H1 (cell line): Measurements from ENCODE around the gene LTO1. TPM values are rescaled to one million over a fixed set of nuclear protein-coding genes. Genes with fewer than 3 reads are reported as not detected.
A peak's percentile ranks its signal among the peaks of the same experiment; 100 is the strongest.

Experiments used
- CTCF ChIA-PET: fragments of 300-600 bp; sonication (Branson Sonifier 250); formaldehyde crosslinking; loops from one replicate; lab custom pipeline; 2021; ENCODE audit not compliant: partially characterized antibody; lab: Charles Lee
- POLR2A ChIA-PET: fragments of 300-600 bp; sonication (Branson Sonifier 250); formaldehyde crosslinking; loops from one replicate; lab custom pipeline; 2021; ENCODE audit warnings: inconsistent platforms; ENCODE audit not compliant: partially characterized antibody; lab: Charles Lee
- DNase-seq, 2 experiments: peaks; one replicate each; pipeline versions ENCODE4 v3.0.0 to v3.0.0-alpha.2; 2010 to 2022; ENCODE audit warnings: low spot score in 2 of 2, low read depth in 1 of 2, mixed read lengths in 1 of 2
- FAIRE-seq: peaks from 2 replicates; lab custom pipeline; 2011; peaks lifted over from hg19 to GRCh38; lab: Jason Lieb, UNC
- H2AFZ ChIP-seq: 2 replicates; pipeline ENCODE4 v1.8.1; 2012; ENCODE audit warnings: low read length, inconsistent platforms
- H2AK5ac ChIP-seq: 2 replicates; pipeline ENCODE4 v1.6.1; 2013; ENCODE audit warnings: low read depth, low read length
- H2BK120ac ChIP-seq: replicated peaks from 2 replicates; pipeline ENCODE3; 2013; ENCODE audit warnings: low read depth, low read length, inconsistent platforms
- H2BK12ac ChIP-seq: 2 replicates; pipeline ENCODE4 v1.6.1; 2013; ENCODE audit warnings: low read depth, low read length
- H2BK15ac ChIP-seq: 2 replicates; pipeline ENCODE4 v1.6.1; 2013; ENCODE audit warnings: low read length
- H2BK20ac ChIP-seq: 2 replicates; pipeline ENCODE4 v1.6.1; 2013; ENCODE audit warnings: low read length
- H2BK5ac ChIP-seq: 2 replicates; pipeline ENCODE4 v1.6.1; 2013; ENCODE audit warnings: low read depth, low read length
- H3K14ac ChIP-seq: 2 replicates; pipeline ENCODE4 v1.6.1; 2013; ENCODE audit warnings: inconsistent platforms; ENCODE audit not compliant: insufficient read length
- H3K18ac ChIP-seq: 2 replicates; pipeline ENCODE4 v1.6.1; 2013; ENCODE audit warnings: low read length; ENCODE audit errors: extremely low read depth
- H3K23ac ChIP-seq: 2 replicates; pipeline ENCODE4 v1.6.1; 2013; ENCODE audit warnings: inconsistent platforms; ENCODE audit not compliant: insufficient read length
- H3K23me2 ChIP-seq: 2 replicates; pipeline ENCODE4 v1.6.1; 2013; ENCODE audit warnings: low read depth, low read length
- H3K27ac ChIP-seq: 2 replicates; pipeline ENCODE4 v1.6.1; 2011; ENCODE audit warnings: low read depth, low read length, inconsistent platforms
- H3K27me3 ChIP-seq, 4 experiments: replicated peaks in 1 of 4; 1 replicate in 1 of 4; 2 replicates in 3 of 4; pipeline versions ENCODE4 v1.6.1 to v1.8.1; 2011 to 2013; ENCODE audit warnings: low read length in 3 of 4, mild to moderate bottlenecking in 3 of 4, inconsistent platforms in 2 of 4, mixed read lengths in 2 of 4, moderate library complexity in 1 of 4; ENCODE audit not compliant: control insufficient read depth in 3 of 4, insufficient read depth in 3 of 4; ENCODE audit errors: extremely low read depth in 1 of 4
- H3K36me3 ChIP-seq, 4 experiments: 2 replicates each; pipeline versions ENCODE4 v1.6.1 to v1.8.1; 2011 to 2013; ENCODE audit warnings: mild to moderate bottlenecking in 4 of 4, low read length in 3 of 4, moderate library complexity in 2 of 4, control low read depth in 1 of 4, inconsistent platforms in 1 of 4; ENCODE audit not compliant: insufficient read depth in 4 of 4, control insufficient read depth in 2 of 4
- H3K4ac ChIP-seq: replicated peaks from 2 replicates; pipeline ENCODE3; 2013; ENCODE audit warnings: low read length, low read depth, mixed read lengths, inconsistent platforms; ENCODE audit not compliant: insufficient read length
- H3K4me1 ChIP-seq, 4 experiments: replicated peaks in 1 of 4; 1 replicate in 1 of 4; 2 replicates in 3 of 4; pipeline versions ENCODE4 v1.6.1 to v1.8.1; 2011 to 2013; ENCODE audit warnings: low read length in 3 of 4, inconsistent platforms in 2 of 4, mixed read lengths in 1 of 4; ENCODE audit not compliant: insufficient read depth in 4 of 4, control insufficient read depth in 3 of 4
- H3K4me2 ChIP-seq, 2 experiments: 2 replicates each; pipeline versions ENCODE4 v1.6.1 to v1.8.1; 2011 to 2013; ENCODE audit warnings: low read depth in 2 of 2, low read length in 2 of 2, control low read depth in 1 of 2, inconsistent platforms in 1 of 2, mild to moderate bottlenecking in 1 of 2; ENCODE audit not compliant: insufficient read depth in 1 of 2
- H3K4me3 ChIP-seq, 4 experiments: fragments of 200-600, 300-600 bp in 1 of 4; sonication (generic), shearing (Covaris generic), sonication (Bioruptor Twin) in 1 of 4; 2 replicates each; pipeline versions ENCODE4 v1.5.1 to v1.8.1; 2011 to 2016; ENCODE audit warnings: low read length in 4 of 4, low read depth in 3 of 4, control low read depth in 2 of 4, inconsistent platforms in 2 of 4, mild to moderate bottlenecking in 2 of 4, mixed read lengths in 1 of 4, moderate library complexity in 1 of 4; ENCODE audit not compliant: insufficient read depth in 2 of 4; ENCODE audit errors: extremely low read depth in 1 of 4
- H3K56ac ChIP-seq: replicated peaks from 2 replicates; pipeline ENCODE3; 2013; ENCODE audit warnings: low read depth, mild to moderate bottlenecking, mixed read lengths, low read length, inconsistent platforms; ENCODE audit not compliant: insufficient read length
- H3K79me1 ChIP-seq: 2 replicates; pipeline ENCODE4 v1.6.1; 2013; ENCODE audit warnings: low read depth, low read length, control low read depth
- H3K79me2 ChIP-seq, 2 experiments: 2 replicates each; pipeline versions ENCODE4 v1.6.1 to v1.8.1; 2012 to 2013; ENCODE audit warnings: low read length in 2 of 2, mild to moderate bottlenecking in 2 of 2, inconsistent platforms in 1 of 2; ENCODE audit not compliant: insufficient read depth in 2 of 2, control insufficient read depth in 1 of 2
- H3K9ac ChIP-seq, 4 experiments: replicated peaks in 1 of 4; 1 replicate in 1 of 4; 2 replicates in 3 of 4; pipeline versions ENCODE4 v1.6.1 to v1.8.1; 2011 to 2013; ENCODE audit warnings: low read depth in 3 of 4, low read length in 3 of 4, control low read depth in 2 of 4, mild to moderate bottlenecking in 2 of 4, moderate library complexity in 2 of 4, inconsistent platforms in 1 of 4; ENCODE audit errors: extremely low read depth in 1 of 4
- H3K9me3 ChIP-seq, 2 experiments: 2 replicates each; pipeline versions ENCODE4 v1.6.1 to v1.8.1; 2012 to 2013; ENCODE audit warnings: mild to moderate bottlenecking in 2 of 2, moderate library complexity in 2 of 2, control low read depth in 1 of 2, inconsistent platforms in 1 of 2, low read depth in 1 of 2, low read length in 1 of 2, mixed read lengths in 1 of 2; ENCODE audit not compliant: insufficient read depth in 2 of 2
- H4K20me1 ChIP-seq, 2 experiments: replicated peaks in 1 of 2; 2 replicates each; pipeline versions ENCODE3 to v1.8.1; 2011 to 2013; ENCODE audit warnings: inconsistent platforms in 2 of 2, low read length in 2 of 2, mild to moderate bottlenecking in 1 of 2; ENCODE audit not compliant: insufficient read depth in 2 of 2, control insufficient read depth in 1 of 2
- H4K5ac ChIP-seq: 2 replicates; pipeline ENCODE4 v1.6.1; 2013; ENCODE audit warnings: low read length, low read depth, mixed read lengths, inconsistent platforms; ENCODE audit not compliant: insufficient read length
- H4K8ac ChIP-seq: 2 replicates; pipeline ENCODE4 v1.8.0; 2013; ENCODE audit warnings: mild to moderate bottlenecking, moderate library complexity, low read length, inconsistent platforms; ENCODE audit not compliant: insufficient read depth; ENCODE audit errors: extremely low read depth
- H4K91ac ChIP-seq: replicated peaks from 2 replicates; pipeline ENCODE3; 2013; ENCODE audit warnings: low read length, mixed read lengths, inconsistent platforms; ENCODE audit not compliant: insufficient read length
- FOSL1 ChIP-seq: IDR thresholded peaks from 2 replicates; pipeline ENCODE4 v1.6.1; 2011; ENCODE audit warnings: mild to moderate bottlenecking, low read depth, low read length, moderate library complexity; ENCODE audit not compliant: insufficient read depth
- POLR2AphosphoS5 ChIP-seq: IDR thresholded peaks from 2 replicates; pipeline ENCODE4 v1.6.1; 2011; ENCODE audit warnings: low read depth, low read length
- WGBS, 2 experiments: shearing (Covaris generic) in 1 of 2; methylation state at CpG; one replicate each; pipeline versions ENCODE4 v1.1.6 to v1.1.7; 2013 to 2015; ENCODE audit warnings: low lambda C conversion rate in 2 of 2, mixed read lengths in 2 of 2, inconsistent platforms in 1 of 2, low coverage in 1 of 2, missing lambda C conversion rate in 1 of 2; ENCODE audit not compliant: insufficient replicate concordance in 2 of 2, insufficient coverage in 1 of 2, insufficient read length in 1 of 2; ENCODE audit errors: extremely low coverage in 1 of 2, missing lambda C conversion rate in 1 of 2; 5-methylcytosine and 5-hydroxymethylcytosine counted together
- polyA plus RNA-seq, 7 experiments: library from polyadenylated mRNA; depleted of rRNA in 3 of 7; stranded (reverse) in 5 of 7; unstranded in 2 of 7; fragments of >200 nt in 5 of 7; fragments of 200-250 nt in 2 of 7; gene quantifications; 1 replicate in 5 of 7; 2 replicates in 1 of 7; 4 replicates in 1 of 7; pipeline versions ENCODE4 v1.2.1 to v1.2.3, GENCODE V29; 2011 to 2013; ENCODE audit warnings: missing spikeins in 2 of 7, mixed read lengths in 2 of 7
- total RNA-seq: library from RNA; stranded (reverse); fragmentation: NEBNext Ultra II Directional; extraction: Animal tissue kit (Norgen Biotek cat#: 25700); gene quantifications from 2 replicates; pipeline ENCODE4 v1.2.1, GENCODE V29; 2021

The LTO1 gene
- total and polyA plus RNA-seq, 2 of the 8 experiments (the other 6 are each of a cell fraction or from before 2014, with no cell fraction given) = 15.4 to 21.3 TPM

DNA sequence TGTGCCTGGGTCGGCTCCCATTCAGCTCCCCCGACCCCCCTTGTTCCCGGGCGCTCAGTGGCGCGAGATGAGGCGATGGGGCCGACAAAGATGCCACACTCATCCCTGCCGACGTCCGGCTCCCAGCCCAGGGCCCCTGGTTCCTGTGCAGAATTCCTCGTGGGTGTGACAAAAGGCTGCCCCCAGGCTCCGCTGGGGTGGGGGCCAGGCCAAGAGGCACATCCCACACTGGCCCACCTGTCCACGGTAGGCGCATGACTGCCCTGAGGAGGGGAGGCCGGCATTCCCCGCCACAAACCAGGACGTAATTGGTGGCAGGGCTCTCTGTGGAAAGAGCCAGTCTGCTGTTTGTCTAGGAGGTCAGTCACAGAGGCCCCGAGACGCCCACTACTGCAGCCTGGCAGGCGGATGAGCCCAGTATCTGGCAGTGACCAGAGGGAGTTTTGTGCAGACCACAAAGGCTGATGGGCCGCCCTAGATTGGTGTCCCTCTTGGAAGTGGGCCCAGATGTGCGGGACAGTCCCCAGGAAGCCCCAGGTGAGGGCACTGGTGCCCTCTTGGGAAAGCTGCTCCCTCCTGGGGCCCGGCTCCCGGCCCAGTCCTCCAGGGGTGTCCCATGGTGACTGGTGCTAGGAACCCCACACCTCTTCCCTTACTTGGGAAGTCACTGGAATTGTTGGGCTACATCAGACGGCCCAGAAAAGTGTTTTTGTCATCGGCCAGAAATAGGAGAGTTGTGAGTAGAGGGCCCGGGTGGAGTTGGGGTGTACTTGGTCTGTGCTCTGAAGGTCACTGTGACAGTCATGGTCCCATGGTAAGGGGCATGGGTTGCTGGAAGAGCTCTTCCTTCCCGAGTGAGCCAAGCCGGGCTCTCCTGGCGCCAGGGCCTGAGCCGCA is 28.4 kb downstream of the LTO1 start:
- peaks cover 6% of the 10 kb centered on the region for H3K79me1 ChIP-seq
- H2BK15ac ChIP-seq = no peak overlapping the region
- 92% methylated on average over 32 of the region's 32 CpGs; no CpG with 5 or more reads in 1 of the 2 experiments for WGBS, 2 experiments
- POLR2A ChIA-PET = interaction anchor here (0.8 to 13.2 kb wide), 9 partner anchors 11 to 540 kb away, joined by 3 to 197 read pairs (median 3); partner anchors contain the start of gene LTO1
- no peak overlapping the region for H2AK5ac ChIP-seq
- H3K9ac ChIP-seq = no peak overlapping the region
- H3K27ac ChIP-seq = no peak overlapping the region
- peak overlapping the region; percentile 83; the same call in 1 of the 2 replicates for H4K8ac ChIP-seq
- H2BK120ac ChIP-seq = no peak overlapping the region
- H3K14ac ChIP-seq = no peak overlapping the region
- H3K4me3 ChIP-seq = no peak overlapping the region
- H4K20me1 ChIP-seq = peaks cover 21 to 34% of the 10 kb centered on the region in 2 experiments
- FAIRE-seq (no peak), DNase-seq (no peak)
- no peak overlapping the region for H3K56ac ChIP-seq
- H2BK5ac ChIP-seq = no peak overlapping the region
- H2BK12ac ChIP-seq = no peak overlapping the region
- H4K5ac ChIP-seq = no peak overlapping the region
- peaks cover 0 to 9% (median 5%) of the 10 kb centered on the region in 4 experiments; a peak in 4 of 7 replicates for H3K4me1 ChIP-seq
- H3K4ac ChIP-seq = no peak overlapping the region
- H2AFZ ChIP-seq = no peak overlapping the region
- H3K23me2 ChIP-seq = peaks cover 3% of the 10 kb centered on the region; the same call in 1 of the 2 replicates
- H3K23ac ChIP-seq = no peak overlapping the region
- CTCF ChIA-PET = interaction anchor here (0.6 to 5.5 kb wide), 6 partner anchors 10 to 354 kb away, joined by 3 to 36 read pairs (median 8); partner anchors contain the start of gene MYEOV
- no peak overlapping the region for H3K4me2 ChIP-seq
- no peak overlapping the region for H3K18ac ChIP-seq
- no peak overlapping the region for H4K91ac ChIP-seq
- no peaks in the 10 kb centered on the region for H3K27me3 ChIP-seq
- H3K79me2 ChIP-seq = peaks cover 0 to 29% of the 10 kb centered on the region in 2 experiments; a peak in 2 of 4 replicates
- H3K9me3 ChIP-seq = no peaks in the 10 kb centered on the region
- H3K36me3 ChIP-seq = peaks cover 38 to 77% (median 59%) of the 10 kb centered on the region in 4 experiments; a peak in 7 of 8 replicates
- H2BK20ac ChIP-seq = no peak overlapping the region
- TF ChIP-seq POLR2AphosphoS5 (peak; percentile 9; the same call in 1 of the 2 replicates), FOSL1 (no peak)
